Measurements from ENCODE around the gene MBD5. TPM values are rescaled to one million over a fixed set of nuclear protein-coding genes. Genes with fewer than 3 reads are reported as not detected.

The MBD5 gene
- total RNA-seq, 2 experiments from 2014 or later: 13.6 to 18.5 TPM

- ChIA-PET POLR2A (no interaction called here), CTCF (interaction anchor here (0.7 kb wide), 1 partner anchor 702 kb away, joined by 4 read pairs; no protein-coding TSS in a partner anchor)
Observed at GRCh38 chr2:148201075-148202004, 180.4 kb downstream of the MBD5 start.

- ChIA-PET CTCF (no interaction called here), POLR2A (no interaction called here)
Observed at GRCh38 chr2:148202237-148202636, 181.3 kb downstream of the MBD5 start.

GRCh38 chr2:148207111-148207510, 186.2 kb downstream of the MBD5 start:
- ChIA-PET POLR2A (no interaction called here), CTCF (no interaction called here)

- CTCF ChIA-PET: no interaction called here
Observed at GRCh38 chr2:148209603-148210002, 188.7 kb downstream of the MBD5 start.

GRCh38 chr2:148218326-148219075, 197.6 kb downstream of the MBD5 start:
- CTCF ChIA-PET: no interaction called here
- POLR2A ChIA-PET: no interaction called here

More at GRCh38 chr2:148209603-148210002, 188.7 kb downstream of the MBD5 start:
- POLR2A ChIA-PET: no interaction called here

- ChIA-PET POLR2A (no interaction called here), CTCF (no interaction called here)
Observed at GRCh38 chr2:148221166-148221565, 200.3 kb downstream of the MBD5 start.

- CTCF ChIA-PET: no interaction called here
- POLR2A ChIA-PET: no interaction called here
Observed at GRCh38 chr2:148221926-148222325, 201.0 kb downstream of the MBD5 start.

GRCh38 chr2:148231858-148232257, 211.0 kb downstream of the MBD5 start:
- POLR2A ChIA-PET: no interaction called here
- CTCF ChIA-PET: no interaction called here

- CTCF ChIA-PET: no interaction called here
- POLR2A ChIA-PET: no interaction called here
Observed at GRCh38 chr2:148234143-148234542, 213.3 kb downstream of the MBD5 start.

GRCh38 chr2:148237911-148238310, 217.0 kb downstream of the MBD5 start:
- POLR2A ChIA-PET: no interaction called here
- CTCF ChIA-PET: no interaction called here

- ChIA-PET CTCF (no interaction called here), POLR2A (no interaction called here)
Observed at GRCh38 chr2:148238561-148238960, 217.7 kb downstream of the MBD5 start.

GRCh38 chr2:148240838-148241237, 219.9 kb downstream of the MBD5 start:
- CTCF ChIA-PET: no interaction called here
- POLR2A ChIA-PET: no interaction called here

GRCh38 chr2:148244593-148245292, 223.9 kb downstream of the MBD5 start:
- ChIA-PET CTCF (no interaction called here), POLR2A (no interaction called here)

GRCh38 chr2:148251993-148252392, 231.1 kb downstream of the MBD5 start:
- ChIA-PET POLR2A (no interaction called here), CTCF (no interaction called here)

- ChIA-PET POLR2A (no interaction called here), CTCF (no interaction called here)
Observed at GRCh38 chr2:148252646-148253045, 231.8 kb downstream of the MBD5 start.

GRCh38 chr2:148253685-148254084, 232.8 kb downstream of the MBD5 start:
- POLR2A ChIA-PET: no interaction called here
- CTCF ChIA-PET: no interaction called here

GRCh38 chr2:148255929-148256328, 235.0 kb downstream of the MBD5 start:
- POLR2A ChIA-PET: no interaction called here
- CTCF ChIA-PET: no interaction called here

GRCh38 chr2:148257276-148257675, 236.4 kb downstream of the MBD5 start:
- ChIA-PET POLR2A (no interaction called here), CTCF (no interaction called here)

GRCh38 chr2:148258124-148258523, 237.2 kb downstream of the MBD5 start:
- ChIA-PET CTCF (no interaction called here), POLR2A (no interaction called here)

GRCh38 chr2:148259674-148260073, 238.8 kb downstream of the MBD5 start:
- POLR2A ChIA-PET: no interaction called here
- CTCF ChIA-PET: no interaction called here

- POLR2A ChIA-PET: no interaction called here
Observed at GRCh38 chr2:148263890-148264289, 243.0 kb downstream of the MBD5 start.

More at GRCh38 chr2:148263890-148264289, 243.0 kb downstream of the MBD5 start:
- CTCF ChIA-PET: no interaction called here

All from activated CD8-positive, alpha-beta memory T cell treated with anti-CD3 and anti-CD28 coated beads for 36 hours (primary cell).